22Rv1 (cell line): ENCODE data around the gene SFXN4.

Experiments
- CTCF ChIP-seq: fragments of 450-650 bp; IDR thresholded peaks from 2 replicates; pipeline ENCODE4 v1.5.1; 2017; ENCODE audit warnings: mild to moderate bottlenecking
- ZFX ChIP-seq: fragments of 450-650 bp; IDR thresholded peaks from 2 replicates; pipeline ENCODE4 v1.6.1; 2017; ENCODE audit warnings: antibody characterized with exemption, borderline replicate concordance

- TF ChIP-seq CTCF, result no peak
- no peak for TF ChIP-seq ZFX
Measured at GRCh38 chr10:119115926-119116325, 49.6 kb downstream of the SFXN4 start.
